Nephron (organoid): ENCODE measurements around the gene LHFPL6.

Experiments
- H3K27ac Mint-ChIP-seq, 3 experiments: 2 replicates each; pipeline ENCODE4 v1.8.0; 2020; ENCODE audit warnings: mixed read lengths in 3 of 3, mild to moderate bottlenecking in 2 of 3, moderate library complexity in 1 of 3
- H3K27me3 Mint-ChIP-seq: 2 replicates; pipeline ENCODE4 v1.8.0; 2021; ENCODE audit warnings: low read depth, mild to moderate bottlenecking, moderate library complexity, mixed read lengths
- H3K36me3 Mint-ChIP-seq: 2 replicates; pipeline ENCODE4 v1.8.0; 2020; ENCODE audit warnings: low read depth, mixed read lengths
- H3K4me1 Mint-ChIP-seq: 2 replicates; pipeline ENCODE4 v1.8.0; 2020; ENCODE audit warnings: mixed read lengths
- H3K4me3 Mint-ChIP-seq, 3 experiments: 2 replicates each; pipeline ENCODE4 v1.8.0; 2020; ENCODE audit warnings: mild to moderate bottlenecking in 3 of 3, mixed read lengths in 3 of 3, moderate library complexity in 2 of 3
- H3K9me3 Mint-ChIP-seq: 2 replicates; pipeline ENCODE4 v1.8.0; 2020; ENCODE audit warnings: mixed read lengths
- TF ChIP-seq, protein P1 (sequence below), 3 experiments: fragments of 200-600 bp; sonication (generic); IDR thresholded peaks; one replicate each; pipeline ENCODE4 v1.5.0; 2021; ENCODE audit warnings: antibody characterized with exemption in 3 of 3; ENCODE audit not compliant: unreplicated experiment in 3 of 3

LHFPL6 gene

GRCh38 chr13:39605677-39606320 is 2.8 kb upstream of the LHFPL6 start:
- no peaks in the 10 kb centered on the region for H3K36me3 Mint-ChIP-seq
- H3K27me3 Mint-ChIP-seq: no peaks in the 10 kb centered on the region
- H3K9me3 Mint-ChIP-seq: no peaks in the 10 kb centered on the region
- peaks cover 21% of the 10 kb centered on the region for H3K4me1 Mint-ChIP-seq
- H3K27ac Mint-ChIP-seq: no peak overlapping the region
- TF ChIP-seq, protein P1, sequence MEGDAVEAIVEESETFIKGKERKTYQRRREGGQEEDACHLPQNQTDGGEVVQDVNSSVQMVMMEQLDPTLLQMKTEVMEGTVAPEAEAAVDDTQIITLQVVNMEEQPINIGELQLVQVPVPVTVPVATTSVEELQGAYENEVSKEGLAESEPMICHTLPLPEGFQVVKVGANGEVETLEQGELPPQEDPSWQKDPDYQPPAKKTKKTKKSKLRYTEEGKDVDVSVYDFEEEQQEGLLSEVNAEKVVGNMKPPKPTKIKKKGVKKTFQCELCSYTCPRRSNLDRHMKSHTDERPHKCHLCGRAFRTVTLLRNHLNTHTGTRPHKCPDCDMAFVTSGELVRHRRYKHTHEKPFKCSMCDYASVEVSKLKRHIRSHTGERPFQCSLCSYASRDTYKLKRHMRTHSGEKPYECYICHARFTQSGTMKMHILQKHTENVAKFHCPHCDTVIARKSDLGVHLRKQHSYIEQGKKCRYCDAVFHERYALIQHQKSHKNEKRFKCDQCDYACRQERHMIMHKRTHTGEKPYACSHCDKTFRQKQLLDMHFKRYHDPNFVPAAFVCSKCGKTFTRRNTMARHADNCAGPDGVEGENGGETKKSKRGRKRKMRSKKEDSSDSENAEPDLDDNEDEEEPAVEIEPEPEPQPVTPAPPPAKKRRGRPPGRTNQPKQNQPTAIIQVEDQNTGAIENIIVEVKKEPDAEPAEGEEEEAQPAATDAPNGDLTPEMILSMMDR (IDR thresholded peaks at IDR 0.05; ENCODE audit: unreplicated experiment in 3 of 3): no peak
- H3K4me3 Mint-ChIP-seq: peak overlapping the region in 1 of 3 experiments; percentile 47

- Mint-ChIP-seq H3K27me3 (no peaks in the 10 kb centered on the region), H3K9me3 (no peaks in the 10 kb centered on the region), H3K36me3 (no peaks in the 10 kb centered on the region), H3K27ac (no peak overlapping the region), H3K4me3 (peak overlapping the region in 2 of 3 experiments; percentile 58 to 98), H3K4me1 (peaks cover 31% of the 10 kb centered on the region)
- TF ChIP-seq, protein P1 (IDR thresholded peaks at IDR 0.05; ENCODE audit: unreplicated experiment in 3 of 3): no peak
Measured at GRCh38 chr13:39604756-39605155, 1.8 kb upstream of the LHFPL6 start.

DNA sequence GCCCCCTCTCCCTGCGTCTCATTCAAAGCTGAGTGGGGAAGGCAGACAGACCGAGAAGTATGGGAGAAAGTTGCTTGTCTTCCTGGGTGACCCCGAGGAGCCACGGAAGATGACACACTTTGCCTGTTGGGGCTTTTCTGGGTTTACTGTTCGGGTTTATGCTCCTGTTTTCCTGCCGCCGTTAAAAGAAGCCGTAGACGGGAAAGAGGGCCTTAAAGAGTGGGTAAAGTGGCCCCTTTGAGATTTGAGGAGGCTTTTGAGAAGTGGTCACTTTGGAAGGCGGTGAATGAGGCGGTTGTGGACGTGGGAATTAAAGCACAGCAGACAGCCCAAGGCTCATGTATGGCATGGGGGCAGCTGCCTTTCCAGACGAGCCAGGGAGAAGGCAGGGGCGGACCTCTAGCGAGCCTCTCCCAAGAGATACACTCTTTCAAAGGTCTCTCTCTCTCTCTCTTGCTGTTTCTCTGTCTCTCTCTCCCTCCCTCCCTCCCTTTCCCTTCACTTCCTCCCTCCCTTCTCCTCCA is 493 bp upstream of the LHFPL6 start:
- peak overlapping the region; percentile 53 to 79 (median 74) for H3K27ac Mint-ChIP-seq
- peak overlapping the region; percentile 87 to 98 (median 93) for H3K4me3 Mint-ChIP-seq
- H3K4me1 Mint-ChIP-seq: peaks cover 43% of the 10 kb centered on the region
- no peaks in the 10 kb centered on the region for H3K27me3 Mint-ChIP-seq
- no peaks in the 10 kb centered on the region for H3K9me3 Mint-ChIP-seq
- H3K36me3 Mint-ChIP-seq: no peaks in the 10 kb centered on the region
- TF ChIP-seq, protein P1 (IDR thresholded peaks at IDR 0.05; ENCODE audit: unreplicated experiment in 3 of 3): no peak

DNA sequence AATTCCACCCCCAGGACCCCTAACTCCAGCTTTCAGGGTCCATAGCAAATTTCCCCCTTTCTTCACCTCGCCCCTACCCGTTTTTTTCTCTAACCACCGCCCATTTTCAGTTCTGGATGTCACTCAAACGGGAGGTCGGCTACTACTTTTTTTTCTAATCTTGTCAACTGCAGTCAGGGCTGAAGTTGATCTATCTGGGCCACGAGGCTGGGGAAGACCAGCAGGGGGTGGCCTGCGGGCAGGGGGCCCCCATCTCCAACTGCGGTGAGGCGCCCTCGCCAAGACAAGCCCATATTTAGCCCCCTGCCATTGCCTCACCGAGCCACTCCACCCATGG is 748 bp downstream of the LHFPL6 start:
- H3K4me3 Mint-ChIP-seq: peak overlapping the region; percentile 87 to 98 (median 93)
- H3K27me3 Mint-ChIP-seq: no peaks in the 10 kb centered on the region
- TF ChIP-seq, protein P1 (IDR thresholded peaks at IDR 0.05; ENCODE audit: unreplicated experiment in 3 of 3): no peak
- peaks cover 52% of the 10 kb centered on the region for H3K4me1 Mint-ChIP-seq
- H3K36me3 Mint-ChIP-seq: no peaks in the 10 kb centered on the region
- no peaks in the 10 kb centered on the region for H3K9me3 Mint-ChIP-seq
- H3K27ac Mint-ChIP-seq: peak overlapping the region; percentile 83 to 94 (median 87)

DNA sequence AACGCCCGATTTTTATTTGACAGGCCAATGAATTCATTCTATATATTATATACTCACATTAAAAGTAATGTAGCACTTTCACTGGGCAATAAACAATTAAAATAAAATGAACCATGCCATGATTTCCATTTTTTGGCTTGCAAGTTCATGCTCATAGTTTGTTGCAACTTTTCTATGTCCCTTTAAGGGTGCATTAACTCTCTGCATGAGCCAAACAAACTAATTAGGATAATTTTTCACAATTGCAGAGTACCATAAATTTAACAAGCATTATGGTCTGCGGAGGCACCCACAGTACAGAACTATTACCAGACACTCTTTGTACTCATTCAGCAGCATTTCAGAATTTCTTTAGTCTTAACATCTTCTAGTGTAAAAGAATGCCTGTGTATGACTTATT is 1.4 kb downstream of the LHFPL6 start:
- H3K36me3 Mint-ChIP-seq: no peaks in the 10 kb centered on the region
- TF ChIP-seq, protein P1 (IDR thresholded peaks at IDR 0.05; ENCODE audit: unreplicated experiment in 3 of 3): no peak
- peak overlapping the region; percentile 87 to 98 (median 93) for H3K4me3 Mint-ChIP-seq
- peaks cover 58% of the 10 kb centered on the region for H3K4me1 Mint-ChIP-seq
- H3K27ac Mint-ChIP-seq: peak overlapping the region; percentile 83 to 94 (median 92)
- H3K9me3 Mint-ChIP-seq: no peaks in the 10 kb centered on the region
- no peaks in the 10 kb centered on the region for H3K27me3 Mint-ChIP-seq

GRCh38 chr13:39600766-39601165 is 2.2 kb downstream of the LHFPL6 start:
- H3K36me3 Mint-ChIP-seq: peaks cover 1% of the 10 kb centered on the region
- no peaks in the 10 kb centered on the region for H3K9me3 Mint-ChIP-seq
- H3K4me1 Mint-ChIP-seq: peaks cover 65% of the 10 kb centered on the region
- peak overlapping the region; percentile 79 to 94 (median 92) for H3K27ac Mint-ChIP-seq
- H3K4me3 Mint-ChIP-seq: peak overlapping the region; percentile 87 to 98 (median 93)
- H3K27me3 Mint-ChIP-seq: no peaks in the 10 kb centered on the region
- TF ChIP-seq, protein P1 (IDR thresholded peaks at IDR 0.05; ENCODE audit: unreplicated experiment in 3 of 3): no peak
